ENCODE measurements around the gene LRIG3. TPM values are rescaled to one million over a fixed set of nuclear protein-coding genes. Genes with fewer than 3 reads are reported as not detected.

LRIG3 gene, protein sequence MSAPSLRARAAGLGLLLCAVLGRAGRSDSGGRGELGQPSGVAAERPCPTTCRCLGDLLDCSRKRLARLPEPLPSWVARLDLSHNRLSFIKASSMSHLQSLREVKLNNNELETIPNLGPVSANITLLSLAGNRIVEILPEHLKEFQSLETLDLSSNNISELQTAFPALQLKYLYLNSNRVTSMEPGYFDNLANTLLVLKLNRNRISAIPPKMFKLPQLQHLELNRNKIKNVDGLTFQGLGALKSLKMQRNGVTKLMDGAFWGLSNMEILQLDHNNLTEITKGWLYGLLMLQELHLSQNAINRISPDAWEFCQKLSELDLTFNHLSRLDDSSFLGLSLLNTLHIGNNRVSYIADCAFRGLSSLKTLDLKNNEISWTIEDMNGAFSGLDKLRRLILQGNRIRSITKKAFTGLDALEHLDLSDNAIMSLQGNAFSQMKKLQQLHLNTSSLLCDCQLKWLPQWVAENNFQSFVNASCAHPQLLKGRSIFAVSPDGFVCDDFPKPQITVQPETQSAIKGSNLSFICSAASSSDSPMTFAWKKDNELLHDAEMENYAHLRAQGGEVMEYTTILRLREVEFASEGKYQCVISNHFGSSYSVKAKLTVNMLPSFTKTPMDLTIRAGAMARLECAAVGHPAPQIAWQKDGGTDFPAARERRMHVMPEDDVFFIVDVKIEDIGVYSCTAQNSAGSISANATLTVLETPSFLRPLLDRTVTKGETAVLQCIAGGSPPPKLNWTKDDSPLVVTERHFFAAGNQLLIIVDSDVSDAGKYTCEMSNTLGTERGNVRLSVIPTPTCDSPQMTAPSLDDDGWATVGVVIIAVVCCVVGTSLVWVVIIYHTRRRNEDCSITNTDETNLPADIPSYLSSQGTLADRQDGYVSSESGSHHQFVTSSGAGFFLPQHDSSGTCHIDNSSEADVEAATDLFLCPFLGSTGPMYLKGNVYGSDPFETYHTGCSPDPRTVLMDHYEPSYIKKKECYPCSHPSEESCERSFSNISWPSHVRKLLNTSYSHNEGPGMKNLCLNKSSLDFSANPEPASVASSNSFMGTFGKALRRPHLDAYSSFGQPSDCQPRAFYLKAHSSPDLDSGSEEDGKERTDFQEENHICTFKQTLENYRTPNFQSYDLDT
- total RNA-seq (100 to 1,000 TPM in 1 of 2 donors, 10 to 100 TPM in 1; 34.1 to 111 TPM), polyA plus RNA-seq (10 to 100 TPM in 1 of 2 donors, 1 to 10 TPM in 1; 6.5 to 10.0 TPM)
- long read RNA-seq, donor 1, full-length matches to known transcripts, result 5 of 11 reads
- long read RNA-seq, donor 1, partial matches to known transcripts, result 6 of 11 reads
- long read RNA-seq, donor 1, other reads (novel, unspliced or antisense), result 0 of 11 reads
- long read RNA-seq, donor 2, result 0 reads
- long read RNA-seq, donor 3, full-length matches to known transcripts, result 4 of 10 reads
- long read RNA-seq, donor 3, partial matches to known transcripts, result 6 of 10 reads
- long read RNA-seq, donor 3, other reads (novel, unspliced or antisense), result 0 of 10 reads
- long read RNA-seq, donor 4, partial matches to known transcripts, result 7 of 8 reads
- long read RNA-seq, donor 4, other reads (novel, unspliced or antisense), result 0 of 8 reads
- long read RNA-seq, donor 5, full-length matches to known transcripts, result 9 of 17 reads
- long read RNA-seq, donor 5, partial matches to known transcripts, result 8 of 17 reads
- long read RNA-seq, donor 5, other reads (novel, unspliced or antisense), result 0 of 17 reads

- Histone ChIP-seq H3K4me1 (ENCODE audit: control insufficient read depth in 5 of 5, insufficient read depth in 5 of 5, low read length in 5 of 5) (peaks cover 0 to 37% (median 8%) of the 10 kb centered on the region in 5 donors), H3K36me3 (ENCODE audit: control insufficient read depth in 4 of 4, insufficient read depth in 4 of 4, low read length in 4 of 4) (peaks cover 0 to 6% (median 0%) of the 10 kb centered on the region in 4 donors), H3K9ac (ENCODE audit: insufficient read depth in 1 of 2, low read length in 2 of 2) (peak within 1 kb of the TSS; percentile 81 to 99), H3K4me3 (peak within 1 kb of the TSS; percentile 98), H3K9me3 (ENCODE audit: control insufficient read depth in 4 of 4, insufficient read depth in 3 of 4, low read length in 3 of 4) (peaks cover 0 to 2% (median 0%) of the 10 kb centered on the region in 4 donors), H3K27me3 (ENCODE audit: control insufficient read depth in 3 of 3, insufficient read depth in 3 of 3, low read length in 2 of 3) (no peaks in the 10 kb centered on the region), H3K27ac (ENCODE audit: low read depth in 1 of 2, low read length in 1 of 2) (peak within 1 kb of the TSS; percentile 92 to 98)
- DNase-seq, result peak; percentile 96 to 98 (median 97)
- 0 to 1% methylated on average over 69 to 80 of the region's 80 CpGs for WGBS, 2 donors
- no peak for TF ChIP-seq CTCF (IDR thresholded peaks at IDR 0.05; ENCODE audit: control extremely low read depth, extremely low read depth)
- ATAC-seq (ENCODE audit: insufficient read depth, low FRiP score), result peak; percentile 89
These were observed at the start of gene LRIG3 for GRCh38 chr12:58920102-58920960. LRIG3 (minus strand) TSS chr12:58920504; CDS start chr12:58920235, 269 bp downstream.

- H3K9me3 ChIP-seq (ENCODE audit: control insufficient read depth in 4 of 4, insufficient read depth in 3 of 4, low read length in 3 of 4), result no peaks in the 10 kb centered on the region
These were observed 48.9 kb upstream of the LRIG3 start for GRCh38 chr12:58969237-58969636.

More at GRCh38 chr12:58969237-58969636, 48.9 kb upstream of the LRIG3 start:
- no peaks in the 10 kb centered on the region for H3K36me3 ChIP-seq (ENCODE audit: control insufficient read depth in 4 of 4, insufficient read depth in 4 of 4, low read length in 4 of 4)
- ATAC-seq (ENCODE audit: insufficient read depth, low FRiP score), result no peak
- no peak for DNase-seq
- H3K4me3 ChIP-seq, result no peak overlapping the region
- TF ChIP-seq CTCF (IDR thresholded peaks at IDR 0.05; ENCODE audit: control extremely low read depth, extremely low read depth), result no peak
- no peak overlapping the region for H3K9ac ChIP-seq (ENCODE audit: insufficient read depth in 1 of 2, low read length in 2 of 2)
- no peaks in the 10 kb centered on the region for H3K4me1 ChIP-seq (ENCODE audit: control insufficient read depth in 5 of 5, insufficient read depth in 5 of 5, low read length in 5 of 5)
- no peaks in the 10 kb centered on the region for H3K27me3 ChIP-seq (ENCODE audit: control insufficient read depth in 3 of 3, insufficient read depth in 3 of 3, low read length in 2 of 3)
- WGBS, 2 donors, result 68 to 77% methylated on average over 2 of the region's 2 CpGs
- H3K27ac ChIP-seq (ENCODE audit: low read depth in 1 of 2, low read length in 1 of 2), result no peak overlapping the region
